Common myeloid progenitor, CD34-positive (primary cell): ENCODE results near the gene FOXK2.
A peak's percentile ranks its signal among the peaks of the same experiment; 100 is the strongest.

Source experiments
- CTCF ChIA-PET: fragments of 350-600 bp; sonication (Branson Sonifier 250); formaldehyde crosslinking; loops from one replicate; lab custom pipeline; 2021; ENCODE audit warnings: antibody characterized with exemption; lab: Charles Lee
- POLR2A ChIA-PET: fragments of 350-600 bp; sonication (Branson Sonifier 250); formaldehyde crosslinking; loops from one replicate; lab custom pipeline; 2021; ENCODE audit warnings: antibody characterized with exemption; lab: Charles Lee
- DNase-seq, 3 donors: peaks; one replicate each; pipeline versions ENCODE4 v3.0.0 to v3.0.0-alpha.2; 2013
- H3K27ac ChIP-seq, 2 experiments: 1 replicate in 1 of 2; 2 replicates in 1 of 2; pipeline ENCODE4 v1.7.0; 2013; ENCODE audit warnings: inconsistent platforms in 2 of 2, low read length in 2 of 2, mild to moderate bottlenecking in 2 of 2, low read depth in 1 of 2, moderate library complexity in 1 of 2; ENCODE audit not compliant: severe bottlenecking in 2 of 2, insufficient read depth in 1 of 2, poor library complexity in 1 of 2
- H3K27me3 ChIP-seq, 5 experiments: replicated peaks in 2 of 5; 1 replicate in 3 of 5; 2 replicates in 2 of 5; pipeline versions ENCODE4 v1.6.1 to v1.7.0; 2013; ENCODE audit warnings: low read length in 4 of 5, mild to moderate bottlenecking in 2 of 5, moderate library complexity in 2 of 5, inconsistent platforms in 1 of 5; ENCODE audit not compliant: insufficient read depth in 5 of 5, control insufficient read depth in 4 of 5
- H3K36me3 ChIP-seq, 4 experiments: 1 replicate in 2 of 4; 2 replicates in 2 of 4; pipeline versions ENCODE4 v1.6.1 to v1.7.0; 2013; ENCODE audit warnings: low read length in 3 of 4, control low read depth in 1 of 4, mild to moderate bottlenecking in 1 of 4; ENCODE audit not compliant: control insufficient read depth in 4 of 4, insufficient read depth in 4 of 4
- H3K4me1 ChIP-seq, 4 experiments: 1 replicate in 3 of 4; 2 replicates in 1 of 4; pipeline versions ENCODE4 v1.6.1 to v1.7.1; 2013; ENCODE audit warnings: low read length in 3 of 4, mild to moderate bottlenecking in 3 of 4, control low read depth in 1 of 4, inconsistent platforms in 1 of 4, moderate library complexity in 1 of 4; ENCODE audit not compliant: control insufficient read depth in 4 of 4, insufficient read depth in 4 of 4; ENCODE audit errors: control extremely low read depth in 1 of 4
- H3K4me3 ChIP-seq, 7 experiments: 1 replicate in 4 of 7; 2 replicates in 3 of 7; pipeline versions ENCODE4 v1.5.1 to v1.7.0; 2013; ENCODE audit warnings: mild to moderate bottlenecking in 7 of 7, low read length in 6 of 7, moderate library complexity in 6 of 7, inconsistent platforms in 2 of 7, low read depth in 2 of 7, control low read depth in 1 of 7; ENCODE audit not compliant: insufficient read depth in 4 of 7, control insufficient read depth in 1 of 7; ENCODE audit errors: extremely low read depth in 1 of 7
- H3K9me3 ChIP-seq, 5 experiments: 1 replicate in 4 of 5; 2 replicates in 1 of 5; pipeline versions ENCODE4 v1.6.1 to v1.7.1; 2013; ENCODE audit warnings: low read length in 4 of 5, mild to moderate bottlenecking in 2 of 5, inconsistent platforms in 1 of 5, low read depth in 1 of 5, moderate library complexity in 1 of 5; ENCODE audit not compliant: control insufficient read depth in 4 of 5, insufficient read depth in 2 of 5; ENCODE audit errors: control extremely low read depth in 1 of 5
- whole genome bisulfite sequencing: methylation state at CpG from one replicate; pipeline ENCODE4 v1.1.5; 2013; ENCODE audit not compliant: insufficient coverage; 5-methylcytosine and 5-hydroxymethylcytosine counted together

Gene FOXK2

GRCh38 chr17:82619211-82619610 is 99.7 kb downstream of the FOXK2 start:
- ChIA-PET POLR2A (no interaction called here), CTCF (no interaction called here)
- Histone ChIP-seq H3K36me3 (peaks cover 0 to 85% (median 61%) of the 10 kb centered on the region in 4 experiments), H3K27ac (no peak overlapping the region), H3K4me3 (no peak overlapping the region), H3K9me3 (no peaks in the 10 kb centered on the region), H3K4me1 (peaks cover 0 to 5% (median 0%) of the 10 kb centered on the region in 4 experiments), H3K27me3 (no peaks in the 10 kb centered on the region)
- DNase-seq = no peak
- WGBS = 94% methylated on average over 5 of the region's 7 CpGs

DNA sequence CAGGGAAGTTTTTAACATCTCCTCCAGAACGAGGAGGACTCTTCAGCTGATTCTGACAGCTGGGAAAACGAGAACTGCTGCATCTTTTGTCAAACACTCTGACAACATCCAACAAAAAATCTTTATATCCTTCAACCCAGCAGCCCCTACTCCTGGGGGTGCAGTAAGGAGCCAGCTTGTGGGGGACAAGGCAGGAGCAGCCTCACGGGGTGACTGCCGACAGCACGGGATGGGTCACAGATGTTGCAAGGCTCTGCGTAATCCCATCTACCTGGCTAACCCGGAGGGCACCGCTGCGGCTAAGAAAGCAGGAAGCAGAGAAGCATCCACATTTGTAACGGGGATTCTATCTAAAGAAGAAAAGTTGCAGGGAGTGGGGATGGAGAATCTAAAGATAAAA is 100.1 kb downstream of the FOXK2 start:
- H3K9me3 ChIP-seq = no peaks in the 10 kb centered on the region
- POLR2A ChIA-PET = no interaction called here
- DNase-seq = no peak
- H3K27ac ChIP-seq = no peak overlapping the region
- H3K4me3 ChIP-seq = no peak overlapping the region
- peaks cover 0 to 82% (median 61%) of the 10 kb centered on the region in 4 experiments for H3K36me3 ChIP-seq
- CTCF ChIA-PET = no interaction called here
- peaks cover 0 to 5% (median 0%) of the 10 kb centered on the region in 4 experiments for H3K4me1 ChIP-seq
- no peaks in the 10 kb centered on the region for H3K27me3 ChIP-seq
- 97% methylated on average over 5 of the region's 10 CpGs for WGBS

DNA sequence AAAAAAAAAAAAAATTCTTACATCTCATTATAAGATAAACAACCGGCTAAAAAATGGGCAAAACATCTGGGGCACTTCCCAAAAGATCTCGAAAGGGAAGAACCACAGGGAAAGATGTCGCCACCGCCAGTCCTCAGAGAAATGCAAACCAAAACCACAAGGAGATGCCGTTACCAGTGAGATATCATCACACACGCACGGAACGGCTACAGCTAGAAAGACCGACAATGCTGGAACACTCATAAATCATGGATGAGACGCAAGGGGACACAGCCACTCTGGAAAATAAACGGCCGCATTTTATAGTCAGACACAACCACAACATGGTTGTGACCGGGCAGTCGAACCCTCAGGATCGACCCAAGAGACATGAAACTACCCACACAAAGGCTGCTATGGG is 104.2 kb downstream of the FOXK2 start:
- Histone ChIP-seq H3K9me3 (no peaks in the 10 kb centered on the region), H3K4me3 (no peak overlapping the region), H3K4me1 (peaks cover 0 to 12% (median 5%) of the 10 kb centered on the region in 4 experiments), H3K36me3 (peaks cover 5 to 73% (median 52%) of the 10 kb centered on the region in 4 experiments), H3K27ac (peak overlapping the region; percentile 20 to 58), H3K27me3 (no peaks in the 10 kb centered on the region)
- DNase-seq = peak; percentile 48 to 69 (median 57)
- WGBS = 54% methylated on average over 14 of the region's 15 CpGs
- POLR2A ChIA-PET = no interaction called here
- CTCF ChIA-PET = no interaction called here

DNA sequence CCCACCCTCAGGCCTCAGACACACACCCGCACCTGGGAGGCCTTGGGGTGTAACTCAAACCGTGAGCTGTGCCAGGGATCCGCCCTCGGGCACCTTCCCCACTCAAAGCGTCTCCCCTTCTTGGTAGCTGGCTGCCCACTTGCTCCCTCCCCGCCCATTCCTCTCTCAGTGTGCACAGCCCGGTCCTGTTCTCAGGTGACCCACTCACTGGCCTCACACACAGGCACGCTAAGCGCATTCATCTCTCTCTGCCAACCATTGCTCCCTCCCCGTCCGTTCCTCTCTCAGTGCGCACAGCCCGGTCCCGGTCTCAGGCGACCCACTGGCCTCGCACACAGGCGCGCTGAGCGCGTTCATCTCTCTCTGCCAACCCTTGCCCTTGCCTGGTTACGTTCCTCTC is 107.9 kb downstream of the FOXK2 start:
- Histone ChIP-seq H3K4me1 (peaks cover 0 to 12% (median 5%) of the 10 kb centered on the region in 4 experiments), H3K36me3 (peaks cover 7 to 62% (median 45%) of the 10 kb centered on the region in 4 experiments), H3K27ac (no peak overlapping the region), H3K9me3 (no peaks in the 10 kb centered on the region), H3K4me3 (no peak overlapping the region), H3K27me3 (no peaks in the 10 kb centered on the region)
- WGBS = 99% methylated on average over 21 of the region's 21 CpGs
- no peak for DNase-seq
- ChIA-PET CTCF (no interaction called here), POLR2A (no interaction called here)

- 95% methylated on average over 7 of the region's 8 CpGs for WGBS
- POLR2A ChIA-PET = no interaction called here
- H3K27me3 ChIP-seq = no peaks in the 10 kb centered on the region
- H3K36me3 ChIP-seq = peaks cover 9 to 67% (median 48%) of the 10 kb centered on the region in 4 experiments
- CTCF ChIA-PET = interaction anchor here (1.7 kb wide), 1 partner anchor 9 kb away, joined by 5 read pairs; no protein-coding TSS in a partner anchor
- no peak for DNase-seq
- H3K4me3 ChIP-seq = no peak overlapping the region
- H3K9me3 ChIP-seq = no peaks in the 10 kb centered on the region
- H3K4me1 ChIP-seq = peaks cover 0 to 7% (median 5%) of the 10 kb centered on the region in 4 experiments
- no peak overlapping the region for H3K27ac ChIP-seq
Observed at GRCh38 chr17:82629748-82630147, 110.2 kb downstream of the FOXK2 start.

- 97% methylated on average over 11 of the region's 12 CpGs for WGBS
- H3K4me3 ChIP-seq = no peak overlapping the region
- peaks cover 9 to 65% (median 44%) of the 10 kb centered on the region in 4 experiments for H3K36me3 ChIP-seq
- peaks cover 0 to 7% (median 5%) of the 10 kb centered on the region in 4 experiments for H3K4me1 ChIP-seq
- H3K27me3 ChIP-seq = no peaks in the 10 kb centered on the region
- no peak for DNase-seq
- CTCF ChIA-PET = interaction anchor here (1.7 kb wide), 1 partner anchor 9 kb away, joined by 5 read pairs; no protein-coding TSS in a partner anchor
- POLR2A ChIA-PET = no interaction called here
- H3K9me3 ChIP-seq = no peaks in the 10 kb centered on the region
- H3K27ac ChIP-seq = no peak overlapping the region
Observed at GRCh38 chr17:82630212-82630611, 110.7 kb downstream of the FOXK2 start.

DNA sequence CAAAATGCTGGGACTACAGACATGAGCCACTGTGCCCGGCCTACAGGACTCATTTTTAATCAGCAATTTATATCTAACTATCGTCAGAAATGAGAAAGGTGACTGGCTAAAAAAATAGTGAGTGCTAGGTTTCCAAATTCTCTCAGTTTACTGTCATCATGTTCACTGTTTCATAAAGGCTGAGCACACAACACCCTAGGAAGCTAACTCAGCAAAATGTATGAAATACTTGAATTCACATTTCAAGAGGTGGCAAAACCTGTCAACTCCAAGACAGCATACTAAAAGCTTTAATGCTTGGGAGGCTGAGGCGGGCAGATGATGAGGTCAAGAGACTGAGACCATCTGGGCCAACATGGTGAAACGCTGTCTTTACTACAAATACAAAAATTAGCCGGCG is 112.0 kb downstream of the FOXK2 start:
- POLR2A ChIA-PET = no interaction called here
- Histone ChIP-seq H3K9me3 (no peaks in the 10 kb centered on the region), H3K36me3 (peaks cover 8 to 63% (median 36%) of the 10 kb centered on the region in 4 experiments), H3K4me1 (peaks cover 0 to 7% (median 5%) of the 10 kb centered on the region in 4 experiments), H3K27ac (no peak overlapping the region), H3K27me3 (no peaks in the 10 kb centered on the region), H3K4me3 (no peak overlapping the region)
- no peak for DNase-seq
- 89% methylated on average over 4 of the region's 6 CpGs for WGBS
- CTCF ChIA-PET = interaction anchor here (1.3 kb wide), 2 partner anchors 9 to 10 kb away, joined by 4 to 5 read pairs; no protein-coding TSS in a partner anchor
